B cell (primary cell): ENCODE measurements around the gene MEG3. TPM values are rescaled to one million over a fixed set of nuclear protein-coding genes. Genes with fewer than 3 reads are reported as not detected.

Experiments used
- ATAC-seq: fragments of 200-7000 bp; cut with Tn5 transposase; one replicate; pipeline ENCODE4 v1.10.0; 2021; ENCODE audit warnings: low read depth, mild to moderate bottlenecking, moderate number of reproducible peaks, moderate library complexity
- CTCF ChIA-PET: fragments of 350-600 bp; sonication (Branson Sonifier 250); formaldehyde crosslinking; loops from one replicate; lab custom pipeline; 2021; ENCODE audit warnings: antibody characterized with exemption, inconsistent platforms; lab: Charles Lee
- POLR2A ChIA-PET: fragments of 350-600 bp; sonication (Branson Sonifier 250); formaldehyde crosslinking; loops from one replicate; lab custom pipeline; 2021; ENCODE audit warnings: antibody characterized with exemption; lab: Charles Lee
- DNase-seq: peaks from one replicate; pipeline ENCODE4 v3.0.0; 2013
- H2AFZ ChIP-seq: 2 replicates; pipeline ENCODE4 v1.6.1; 2012; ENCODE audit warnings: mild to moderate bottlenecking, low read depth, low read length; ENCODE audit not compliant: insufficient read depth, poor library complexity, severe bottlenecking
- H3K27ac ChIP-seq, 2 donors: 1 replicate in 1 of 2; 2 replicates in 1 of 2; pipeline ENCODE4 v1.5.1; 2012 to 2013; ENCODE audit warnings: low read length in 2 of 2, mild to moderate bottlenecking in 2 of 2, moderate library complexity in 1 of 2
- H3K27me3 ChIP-seq, 4 experiments: fragments of 200-600 bp in 1 of 4; sonication (generic) in 1 of 4; replicated peaks in 1 of 4; 1 replicate in 2 of 4; 2 replicates in 2 of 4; pipeline versions ENCODE4 v1.6.1 to v1.7.0; 2013 to 2016; ENCODE audit warnings: low read length in 3 of 4, mild to moderate bottlenecking in 2 of 4, mixed read lengths in 1 of 4, moderate library complexity in 1 of 4; ENCODE audit not compliant: insufficient read depth in 4 of 4, control insufficient read depth in 3 of 4; ENCODE audit errors: control extremely low read depth in 1 of 4
- H3K36me3 ChIP-seq, 2 experiments: replicated peaks in 1 of 2; 1 replicate in 1 of 2; 2 replicates in 1 of 2; pipeline versions ENCODE4 v1.6.1 to v1.7.1; 2013; ENCODE audit warnings: low read length in 1 of 2; ENCODE audit not compliant: insufficient read depth in 2 of 2, control insufficient read depth in 1 of 2; ENCODE audit errors: control extremely low read depth in 1 of 2, extremely low read depth in 1 of 2
- H3K4me1 ChIP-seq, 2 donors: fragments of 200-600 bp in 1 of 2; sonication (generic) in 1 of 2; 1 replicate in 1 of 2; 2 replicates in 1 of 2; pipeline versions ENCODE4 v1.5.1 to v1.6.1; 2013 to 2017; ENCODE audit warnings: low read length in 2 of 2; ENCODE audit not compliant: control insufficient read depth in 2 of 2, insufficient read depth in 2 of 2
- H3K4me2 ChIP-seq: replicated peaks from 2 replicates; pipeline ENCODE3; 2012; ENCODE audit warnings: mild to moderate bottlenecking, low read depth, low read length; ENCODE audit not compliant: poor library complexity, severe bottlenecking
- H3K4me3 ChIP-seq, 5 experiments: fragments of 200-600 bp in 1 of 5; sonication (generic) in 1 of 5; 1 replicate in 3 of 5; 2 replicates in 2 of 5; pipeline versions ENCODE4 v1.5.1 to v1.7.0; 2011 to 2016; ENCODE audit warnings: low read length in 4 of 5, mild to moderate bottlenecking in 4 of 5, low read depth in 2 of 5, control low read depth in 1 of 5, moderate library complexity in 1 of 5; ENCODE audit not compliant: insufficient read depth in 1 of 5; ENCODE audit errors: control extremely low read depth in 1 of 5, extremely low read depth in 1 of 5
- H3K79me2 ChIP-seq: fragments of 200-600 bp; sonication (generic); one replicate; pipeline ENCODE4 v1.6.0; 2016; ENCODE audit warnings: low read length; ENCODE audit not compliant: control insufficient read depth, insufficient read depth
- H3K9ac ChIP-seq: fragments of 200-600 bp; sonication (generic); 2 replicates; pipeline ENCODE4 v1.6.1; 2017; ENCODE audit warnings: mild to moderate bottlenecking, low read length, moderate library complexity
- H3K9me3 ChIP-seq, 3 donors: one replicate each; pipeline versions ENCODE4 v1.6.1 to v1.7.1; 2013; ENCODE audit warnings: low read length in 2 of 3; ENCODE audit not compliant: control insufficient read depth in 2 of 3, insufficient read depth in 1 of 3; ENCODE audit errors: control extremely low read depth in 1 of 3
- H4K20me1 ChIP-seq: 2 replicates; pipeline ENCODE4 v1.6.0; 2012; ENCODE audit warnings: mild to moderate bottlenecking, low read length; ENCODE audit not compliant: insufficient read depth, control insufficient read depth, poor library complexity, severe bottlenecking
- H3K27ac Mint-ChIP-seq: one replicate; pipeline ENCODE4 v1.8.0; 2021; ENCODE audit warnings: mixed read lengths
- H3K27me3 Mint-ChIP-seq: one replicate; pipeline ENCODE4 v1.8.0; 2021; ENCODE audit warnings: mixed read lengths
- H3K4me1 Mint-ChIP-seq: one replicate; pipeline ENCODE4 v1.8.0; 2021; ENCODE audit warnings: mixed read lengths
- H3K4me3 Mint-ChIP-seq: one replicate; pipeline ENCODE4 v1.8.0; 2021; ENCODE audit warnings: mixed read lengths
- H3K9me3 Mint-ChIP-seq: one replicate; pipeline ENCODE4 v1.8.0; 2022; ENCODE audit warnings: mixed read lengths; ENCODE audit not compliant: insufficient read depth
- EZH2 ChIP-seq: IDR thresholded peaks from 2 replicates; pipeline ENCODE4 v1.6.1; 2012; ENCODE audit warnings: borderline replicate concordance, low read depth, mild to moderate bottlenecking, moderate library complexity, low read length; ENCODE audit not compliant: insufficient read depth, poor library complexity, severe bottlenecking
- WGBS: methylation state at CpG from one replicate; pipeline ENCODE4 v1.1.5; 2013; ENCODE audit warnings: missing lambda C conversion rate; ENCODE audit not compliant: insufficient coverage; 5-methylcytosine and 5-hydroxymethylcytosine counted together
- intact Hi-C: fragments of 100-400 bp; cut with micrococcal nuclease; formaldehyde crosslinking; loops from one replicate; pipeline ENCODE4 v1.10.0; 2022
- polyA plus RNA-seq: library from polyadenylated mRNA; depleted of rRNA; stranded (reverse); fragments of >200 nt; gene quantifications from 2 replicates; pipeline ENCODE4 v1.2.3, GENCODE V29; 2012
- total RNA-seq, 2 donors: library from RNA; stranded (reverse); fragments of 120-200 nt in 1 of 2; gene quantifications; 1 replicate in 1 of 2; 2 replicates in 1 of 2; pipeline versions ENCODE4 v1.2.3 to v1.2.4, GENCODE V29; 2013 to 2022
- TF ChIP-seq, protein P1 (sequence below): fragments of 200-600 bp; IDR thresholded peaks from one replicate; pipeline ENCODE4 v1.8.0; 2022; ENCODE audit warnings: antibody characterized with exemption, mild to moderate bottlenecking

Gene MEG3
- total and polyA plus RNA-seq, 2 donors (not counting 1 experiment from before 2014, with no cell fraction given): 0.13 TPM; not detected in 1

- Mint-ChIP-seq H3K4me3 (no peak overlapping the region), H3K4me1 (no peaks in the 10 kb centered on the region), H3K9me3 (no peaks in the 10 kb centered on the region), H3K27me3 (peaks cover 7% of the 10 kb centered on the region), H3K27ac (no peak overlapping the region)
- TF ChIP-seq EZH2: no peak
- TF ChIP-seq, protein P1, sequence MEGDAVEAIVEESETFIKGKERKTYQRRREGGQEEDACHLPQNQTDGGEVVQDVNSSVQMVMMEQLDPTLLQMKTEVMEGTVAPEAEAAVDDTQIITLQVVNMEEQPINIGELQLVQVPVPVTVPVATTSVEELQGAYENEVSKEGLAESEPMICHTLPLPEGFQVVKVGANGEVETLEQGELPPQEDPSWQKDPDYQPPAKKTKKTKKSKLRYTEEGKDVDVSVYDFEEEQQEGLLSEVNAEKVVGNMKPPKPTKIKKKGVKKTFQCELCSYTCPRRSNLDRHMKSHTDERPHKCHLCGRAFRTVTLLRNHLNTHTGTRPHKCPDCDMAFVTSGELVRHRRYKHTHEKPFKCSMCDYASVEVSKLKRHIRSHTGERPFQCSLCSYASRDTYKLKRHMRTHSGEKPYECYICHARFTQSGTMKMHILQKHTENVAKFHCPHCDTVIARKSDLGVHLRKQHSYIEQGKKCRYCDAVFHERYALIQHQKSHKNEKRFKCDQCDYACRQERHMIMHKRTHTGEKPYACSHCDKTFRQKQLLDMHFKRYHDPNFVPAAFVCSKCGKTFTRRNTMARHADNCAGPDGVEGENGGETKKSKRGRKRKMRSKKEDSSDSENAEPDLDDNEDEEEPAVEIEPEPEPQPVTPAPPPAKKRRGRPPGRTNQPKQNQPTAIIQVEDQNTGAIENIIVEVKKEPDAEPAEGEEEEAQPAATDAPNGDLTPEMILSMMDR: no peak
- Histone ChIP-seq H3K27me3 (no peaks in the 10 kb centered on the region), H3K9ac (no peak overlapping the region), H3K27ac (no peak overlapping the region), H3K36me3 (no peaks in the 10 kb centered on the region), H3K4me2 (no peak overlapping the region), H3K9me3 (peaks cover 0 to 2% (median 0%) of the 10 kb centered on the region in 3 donors), H2AFZ (no peak overlapping the region), H3K79me2 (no peaks in the 10 kb centered on the region), H3K4me3 (no peak overlapping the region), H4K20me1 (no peaks in the 10 kb centered on the region), H3K4me1 (no peaks in the 10 kb centered on the region)
- intact Hi-C loops: no loop called here
- ChIA-PET POLR2A (no interaction called here), CTCF (interaction anchor here (2.1 kb wide), 1 partner anchor 8 kb away, joined by 5 read pairs; no protein-coding TSS in a partner anchor)
- ATAC-seq: no peak
- no peak for DNase-seq
- WGBS: 83% methylated on average over 8 of the region's 8 CpGs
Measured at GRCh38 chr14:100842799-100843198, 16.9 kb downstream of the MEG3 start.

GRCh38 chr14:100844082-100844408, 18.1 kb downstream of the MEG3 start:
- H3K4me3 Mint-ChIP-seq: no peak overlapping the region
- CTCF ChIA-PET: no interaction called here
- 65% methylated on average over 3 of the region's 4 CpGs for WGBS

More at GRCh38 chr14:100844082-100844408, 18.1 kb downstream of the MEG3 start:
- Histone ChIP-seq H3K4me2 (no peak overlapping the region), H3K27me3 (no peaks in the 10 kb centered on the region), H3K4me1 (peaks cover 0 to under 1% of the 10 kb centered on the region in 2 donors), H3K27ac (no peak overlapping the region), H3K4me3 (no peak overlapping the region), H2AFZ (no peak overlapping the region), H3K79me2 (no peaks in the 10 kb centered on the region), H3K36me3 (no peaks in the 10 kb centered on the region), H3K9ac (no peak overlapping the region), H3K9me3 (peaks cover 0 to 2% (median 0%) of the 10 kb centered on the region in 3 donors), H4K20me1 (no peaks in the 10 kb centered on the region)
- Mint-ChIP-seq H3K9me3 (no peaks in the 10 kb centered on the region), H3K4me1 (no peaks in the 10 kb centered on the region), H3K27me3 (peaks cover 7% of the 10 kb centered on the region), H3K27ac (no peak overlapping the region)
- POLR2A ChIA-PET: no interaction called here
- TF ChIP-seq EZH2: no peak
- TF ChIP-seq, protein P1: no peak
- ATAC-seq (no peak), DNase-seq (no peak)
- intact Hi-C loops: no loop called here
